GM12874 (cell line): ENCODE measurements around the gene COL21A1.

ENCODE experiments used
- TF ChIP-seq, protein P1 (sequence below): IDR thresholded peaks from 2 replicates; pipeline ENCODE4 v1.5.1; 2011; ENCODE audit warnings: low read depth, mild to moderate bottlenecking, control low read depth, low read length, moderate library complexity; ENCODE audit not compliant: insufficient read depth

The COL21A1 gene

DNA sequence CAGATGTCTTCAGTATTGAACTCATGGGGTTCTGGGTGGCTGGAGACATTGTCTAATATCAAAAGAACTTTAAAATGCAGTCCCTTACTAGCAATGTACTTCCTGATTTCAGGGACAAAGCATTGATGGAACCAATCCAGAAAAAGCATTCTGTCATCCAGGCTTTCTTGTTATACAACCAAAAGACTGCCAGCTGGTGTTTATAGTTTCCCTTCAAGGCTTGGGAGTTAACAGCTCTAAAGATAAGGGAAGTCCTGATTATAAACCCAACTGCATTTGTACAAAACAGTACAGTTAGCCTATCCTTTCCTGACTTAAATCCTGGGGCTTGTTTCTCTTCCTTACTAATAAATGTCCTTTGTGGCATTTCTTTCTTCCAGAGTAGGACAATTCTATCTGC lies 160.0 kb downstream of the COL21A1 start:
- TF ChIP-seq, protein P1, sequence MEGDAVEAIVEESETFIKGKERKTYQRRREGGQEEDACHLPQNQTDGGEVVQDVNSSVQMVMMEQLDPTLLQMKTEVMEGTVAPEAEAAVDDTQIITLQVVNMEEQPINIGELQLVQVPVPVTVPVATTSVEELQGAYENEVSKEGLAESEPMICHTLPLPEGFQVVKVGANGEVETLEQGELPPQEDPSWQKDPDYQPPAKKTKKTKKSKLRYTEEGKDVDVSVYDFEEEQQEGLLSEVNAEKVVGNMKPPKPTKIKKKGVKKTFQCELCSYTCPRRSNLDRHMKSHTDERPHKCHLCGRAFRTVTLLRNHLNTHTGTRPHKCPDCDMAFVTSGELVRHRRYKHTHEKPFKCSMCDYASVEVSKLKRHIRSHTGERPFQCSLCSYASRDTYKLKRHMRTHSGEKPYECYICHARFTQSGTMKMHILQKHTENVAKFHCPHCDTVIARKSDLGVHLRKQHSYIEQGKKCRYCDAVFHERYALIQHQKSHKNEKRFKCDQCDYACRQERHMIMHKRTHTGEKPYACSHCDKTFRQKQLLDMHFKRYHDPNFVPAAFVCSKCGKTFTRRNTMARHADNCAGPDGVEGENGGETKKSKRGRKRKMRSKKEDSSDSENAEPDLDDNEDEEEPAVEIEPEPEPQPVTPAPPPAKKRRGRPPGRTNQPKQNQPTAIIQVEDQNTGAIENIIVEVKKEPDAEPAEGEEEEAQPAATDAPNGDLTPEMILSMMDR = no peak

DNA sequence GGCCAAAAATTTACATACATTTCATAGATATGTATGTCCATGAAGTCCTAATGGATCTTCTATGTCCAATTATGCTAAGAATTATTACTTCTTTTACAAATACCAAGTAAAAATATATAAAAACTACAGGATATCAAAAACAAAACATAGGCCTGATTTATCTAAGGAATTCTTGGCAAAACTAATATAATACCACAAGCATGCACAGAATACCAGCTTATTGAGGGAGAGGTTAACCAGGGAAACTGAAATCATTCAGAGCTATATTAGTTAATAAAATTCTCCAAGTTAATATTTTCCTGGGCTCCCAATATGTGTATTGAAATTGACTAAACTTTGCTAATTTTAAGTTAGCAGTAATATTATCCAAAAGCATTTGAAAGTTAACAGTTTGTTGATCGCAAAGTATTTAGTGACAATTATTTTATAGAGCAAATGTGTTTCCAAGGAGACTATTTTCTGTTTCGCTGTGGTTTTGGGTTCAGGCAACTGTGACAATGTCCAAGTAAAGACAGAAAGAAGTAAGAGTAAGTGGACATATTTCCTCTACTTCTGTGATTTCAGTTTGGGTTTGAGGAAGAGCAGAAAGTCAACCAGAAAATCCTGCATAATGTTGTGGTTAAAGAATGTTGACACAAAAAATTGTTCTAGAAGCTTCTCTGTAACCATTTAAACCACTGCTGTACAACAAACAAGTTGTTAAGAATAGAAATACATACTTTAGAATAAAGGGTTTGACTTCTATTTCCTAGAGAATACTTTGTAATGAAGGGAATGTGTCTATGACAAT lies 167.4 kb downstream of the COL21A1 start:
- TF ChIP-seq, protein P1 = no peak

DNA sequence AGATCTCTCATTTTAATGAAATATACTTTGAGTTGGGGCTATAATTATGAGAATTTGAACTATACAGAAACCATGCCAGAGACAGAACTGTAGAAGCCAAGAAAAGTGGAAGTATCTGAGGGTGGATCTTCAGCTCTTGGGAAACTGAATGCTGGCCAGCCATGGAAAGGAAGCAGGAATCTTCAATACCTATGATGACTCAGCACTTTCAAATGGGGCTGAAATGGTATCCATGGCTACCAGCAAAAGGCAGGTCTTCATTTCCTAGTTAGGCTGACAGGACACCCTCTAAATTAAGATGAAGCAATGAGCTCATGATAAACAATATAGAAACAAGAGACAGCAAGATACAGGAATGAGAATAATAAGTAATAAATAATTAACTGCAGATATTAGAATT lies 171.3 kb downstream of the COL21A1 start:
- TF ChIP-seq, protein P1 = no peak

DNA sequence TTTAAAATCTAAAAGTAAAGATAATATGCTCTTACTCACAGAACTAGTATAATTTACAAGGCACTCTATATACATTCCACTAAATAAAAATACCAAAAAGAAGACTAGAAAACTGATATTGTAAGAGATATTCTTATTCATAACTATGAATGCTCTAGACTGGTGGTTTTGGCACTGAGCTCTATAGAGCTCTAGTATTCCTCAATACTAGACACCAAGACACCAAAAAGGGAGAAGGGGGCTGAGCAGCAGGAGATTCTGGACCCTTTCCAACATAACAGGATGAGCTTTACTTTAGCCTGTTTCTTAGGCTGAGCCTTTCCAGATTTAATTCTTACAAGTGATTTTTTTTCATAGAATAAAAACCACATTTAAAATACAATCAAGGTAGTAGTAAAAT lies 173.6 kb downstream of the COL21A1 start:
- TF ChIP-seq, protein P1 = no peak

DNA sequence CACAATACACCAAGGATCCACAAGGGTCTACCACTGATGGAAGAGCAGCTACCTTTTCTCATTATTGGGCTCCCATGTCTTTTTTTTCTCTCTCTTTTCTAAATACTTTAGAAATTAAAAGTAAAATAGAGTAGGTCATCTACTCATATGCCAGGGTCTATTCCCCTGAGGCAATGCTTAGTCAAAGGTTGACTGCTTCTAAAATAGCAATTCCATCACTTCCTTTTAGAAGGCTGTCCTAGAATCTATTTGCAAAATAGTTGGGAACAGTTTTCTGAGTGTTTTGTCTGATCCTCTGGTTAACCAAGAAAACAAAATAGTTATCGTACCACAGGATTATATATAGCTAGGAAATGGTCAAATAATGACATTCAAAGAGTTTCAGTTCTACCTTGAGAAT lies 174.1 kb downstream of the COL21A1 start:
- TF ChIP-seq, protein P1 = no peak

DNA sequence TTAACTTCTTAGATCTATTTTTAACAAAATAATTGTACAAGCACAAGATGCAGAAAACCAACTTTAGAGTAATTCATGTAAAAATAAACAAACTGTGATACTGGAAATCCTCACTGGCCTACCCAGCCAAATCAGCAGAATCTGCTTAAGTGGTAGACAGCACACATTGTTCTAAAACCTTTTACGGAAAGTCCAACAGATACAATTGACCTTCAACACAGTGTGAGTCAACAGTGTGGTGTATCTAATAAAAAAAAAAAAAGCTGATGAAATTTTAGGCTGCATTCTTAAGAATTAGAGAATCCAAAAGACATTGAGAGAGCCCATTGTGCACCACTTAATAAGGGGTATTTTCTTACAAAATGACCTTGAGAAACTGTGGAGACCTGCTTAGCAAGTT lies 174.5 kb downstream of the COL21A1 start:
- TF ChIP-seq, protein P1 = no peak

DNA sequence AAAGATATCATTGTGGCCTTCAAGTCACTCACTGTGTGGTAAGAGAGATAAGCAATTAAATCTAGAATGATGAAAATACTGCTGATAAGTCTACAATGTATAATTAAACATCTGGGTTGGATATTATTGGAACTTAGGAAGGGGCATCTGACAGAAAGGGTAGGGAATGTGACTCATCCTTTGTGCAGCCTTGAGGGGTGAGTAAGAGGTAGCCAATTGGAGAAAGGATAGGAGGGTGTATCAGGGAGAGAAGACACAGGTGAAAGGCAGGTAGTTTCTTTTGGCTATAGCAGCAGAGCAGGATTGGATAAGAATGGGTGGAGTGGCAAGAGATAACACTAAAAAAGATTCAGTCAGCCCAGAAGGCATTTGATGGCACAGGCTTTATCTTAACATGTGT lies 182.0 kb downstream of the COL21A1 start:
- TF ChIP-seq, protein P1 = no peak
